Stromal cell of bone marrow (primary cell): ENCODE results near the gene ARHGEF11.

ENCODE experiments used
- DNase-seq: peaks from one replicate; pipeline ENCODE4 v3.0.0-alpha.2; 2012; ENCODE audit warnings: low read depth

The ARHGEF11 gene

DNA sequence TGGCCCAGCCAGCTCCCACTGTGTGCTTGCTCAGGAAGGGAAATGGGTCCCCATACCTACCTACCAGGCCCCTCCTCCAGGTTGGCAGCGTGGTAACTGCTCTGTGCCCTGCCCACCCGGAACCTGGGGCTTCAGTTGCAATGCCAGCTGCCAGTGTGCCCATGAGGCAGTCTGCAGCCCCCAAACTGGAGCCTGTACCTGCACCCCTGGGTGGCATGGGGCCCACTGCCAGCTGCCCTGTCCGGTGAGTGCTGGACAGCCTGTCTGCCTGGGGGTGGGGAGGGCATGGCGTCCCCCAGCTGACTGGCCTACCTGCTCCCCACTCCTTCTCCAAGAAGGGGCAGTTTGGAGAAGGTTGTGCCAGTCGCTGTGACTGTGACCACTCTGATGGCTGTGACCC is 135.9 kb downstream of the ARHGEF11 start:
- DNase-seq: no peak

DNA sequence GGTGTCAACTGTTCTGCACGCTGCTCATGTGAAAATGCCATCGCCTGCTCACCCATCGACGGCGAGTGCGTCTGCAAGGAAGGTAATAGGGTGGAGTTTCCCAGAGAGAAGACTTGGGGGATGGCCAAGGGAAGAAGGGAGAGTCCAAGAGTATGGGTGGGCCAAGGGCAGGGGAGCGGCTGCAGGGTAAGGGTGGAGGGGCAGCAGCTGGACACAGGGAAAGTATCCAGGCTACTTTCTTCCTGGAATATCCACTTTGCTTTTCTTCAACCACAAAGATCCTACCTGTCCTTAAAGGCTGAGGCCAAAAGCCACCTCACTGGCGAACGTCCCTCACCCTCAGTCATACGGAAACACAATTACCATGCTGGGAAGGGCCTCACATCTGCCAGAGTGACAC is 136.6 kb downstream of the ARHGEF11 start:
- DNase-seq: no peak

DNA sequence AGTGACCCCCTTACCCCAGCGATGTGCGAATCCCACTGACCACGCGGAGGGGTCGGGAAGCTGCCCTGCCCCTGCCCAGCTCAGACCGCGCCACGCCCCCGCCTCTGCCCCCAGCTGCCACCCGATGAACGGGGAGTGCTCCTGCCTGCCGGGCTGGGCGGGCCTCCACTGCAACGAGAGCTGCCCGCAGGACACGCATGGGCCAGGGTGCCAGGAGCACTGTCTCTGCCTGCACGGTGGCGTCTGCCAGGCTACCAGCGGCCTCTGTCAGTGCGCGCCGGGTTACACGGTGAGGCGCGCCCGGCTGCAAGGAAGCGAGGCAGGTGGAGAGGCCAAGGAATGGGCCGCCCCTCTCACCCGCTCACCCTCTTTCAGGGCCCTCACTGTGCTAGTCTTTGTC is 137.0 kb downstream of the ARHGEF11 start:
- DNase-seq: no peak

DNA sequence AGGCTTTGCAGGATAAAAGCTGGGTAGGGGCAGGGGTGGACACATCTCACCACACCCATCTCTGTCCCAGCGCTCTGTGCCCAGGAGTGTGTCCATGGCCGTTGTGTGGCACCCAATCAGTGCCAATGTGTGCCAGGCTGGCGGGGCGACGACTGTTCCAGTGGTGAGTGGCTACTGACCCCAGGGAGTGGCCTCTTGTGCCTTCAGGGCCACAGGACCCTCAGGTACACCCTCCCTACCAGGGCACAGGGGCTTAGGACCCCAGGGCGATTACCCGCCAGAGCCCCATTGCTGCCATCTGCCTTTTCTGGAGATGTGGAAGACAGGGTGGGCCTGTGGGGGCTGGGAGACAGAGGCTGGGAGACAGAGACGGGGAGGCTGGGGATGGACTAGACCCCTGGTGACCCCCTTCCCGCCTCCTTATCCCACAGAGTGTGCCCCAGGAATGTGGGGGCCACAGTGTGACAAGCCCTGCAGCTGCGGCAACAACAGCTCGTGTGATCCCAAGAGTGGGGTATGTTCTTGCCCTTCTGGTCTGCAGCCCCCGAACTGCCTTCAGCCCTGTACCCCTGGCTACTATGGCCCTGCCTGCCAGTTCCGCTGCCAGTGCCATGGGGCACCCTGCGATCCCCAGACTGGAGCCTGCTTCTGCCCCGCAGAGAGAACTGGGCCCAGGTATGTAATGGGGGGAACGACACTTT is 139.2 kb downstream of the ARHGEF11 start:
- no peak for DNase-seq

DNA sequence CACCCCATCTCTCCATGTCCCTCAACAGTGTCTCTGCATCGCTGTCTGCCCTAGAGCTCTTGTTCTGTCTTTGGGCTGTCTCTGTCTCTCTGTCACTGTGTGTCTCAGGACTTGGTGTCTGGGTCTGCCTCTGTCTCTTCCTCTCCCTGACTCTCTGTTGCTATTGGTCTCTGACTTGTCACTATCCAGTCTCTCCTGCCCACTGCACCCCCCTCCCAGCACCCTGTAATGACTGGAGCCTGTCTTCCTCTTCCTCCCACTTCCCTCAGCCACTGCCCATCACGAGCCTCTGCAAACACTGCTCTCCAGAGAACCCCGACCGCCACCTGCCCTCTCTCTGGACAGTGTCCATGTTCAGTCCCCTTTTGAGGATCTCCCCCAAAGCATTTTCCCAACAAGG is 139.9 kb downstream of the ARHGEF11 start:
- no peak for DNase-seq

DNA sequence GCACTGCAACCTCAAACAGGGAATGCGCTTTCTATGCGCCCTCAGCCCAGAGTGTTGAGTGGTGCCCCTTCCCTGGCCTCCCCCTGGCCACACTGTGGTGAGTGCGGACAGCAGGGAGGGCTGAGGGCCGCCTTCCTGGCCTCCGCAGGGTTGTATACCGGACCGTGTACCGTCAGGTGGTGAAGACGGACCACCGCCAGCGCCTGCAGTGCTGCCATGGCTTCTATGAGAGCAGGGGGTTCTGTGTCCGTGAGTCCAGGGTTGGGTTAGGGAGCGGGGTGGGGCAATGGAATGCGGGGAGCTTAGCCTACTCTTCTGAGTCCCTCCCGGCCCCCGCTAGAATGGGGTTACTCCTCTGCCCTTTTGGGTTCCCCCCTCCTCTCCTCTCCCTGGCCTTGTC is 140.4 kb downstream of the ARHGEF11 start:
- no peak for DNase-seq

DNA sequence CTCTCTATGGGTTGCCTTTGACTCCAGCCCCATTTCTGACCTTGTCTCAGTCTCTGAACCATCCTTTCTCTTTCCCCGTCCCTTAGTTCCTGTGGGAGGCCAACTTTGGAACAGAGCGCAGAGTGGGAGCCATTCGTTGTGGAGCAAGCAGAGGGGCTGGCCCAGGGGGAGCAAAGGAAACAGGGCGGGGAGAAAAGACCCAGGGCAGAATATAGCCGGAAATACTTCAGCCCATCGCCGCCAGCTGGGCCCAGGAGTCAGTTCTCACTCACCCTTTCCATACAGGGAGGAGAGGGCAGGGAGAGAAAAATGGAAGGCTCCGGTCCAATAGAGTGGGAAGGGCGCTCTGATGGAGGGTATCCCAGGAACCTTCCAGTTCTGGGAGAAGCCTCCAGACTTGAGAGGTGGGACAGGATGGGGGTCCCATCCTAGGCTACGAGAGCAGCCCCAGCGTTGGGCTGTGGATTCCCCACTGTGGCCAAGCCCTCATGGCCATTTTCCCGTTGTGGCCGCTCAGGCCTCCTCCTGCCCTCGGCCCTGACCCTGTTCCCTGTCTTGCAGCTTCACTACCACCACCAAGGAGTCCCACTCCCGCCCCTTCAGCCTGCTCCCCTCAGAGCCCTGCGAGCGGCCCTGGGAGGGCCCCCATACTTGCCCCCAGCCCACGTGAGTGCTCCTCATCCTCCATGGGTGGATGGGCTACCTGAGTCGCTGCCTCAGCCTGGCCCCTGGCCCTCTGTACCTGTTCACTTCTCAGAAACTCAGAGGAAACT is 141.2 kb downstream of the ARHGEF11 start:
- DNase-seq: no peak

DNA sequence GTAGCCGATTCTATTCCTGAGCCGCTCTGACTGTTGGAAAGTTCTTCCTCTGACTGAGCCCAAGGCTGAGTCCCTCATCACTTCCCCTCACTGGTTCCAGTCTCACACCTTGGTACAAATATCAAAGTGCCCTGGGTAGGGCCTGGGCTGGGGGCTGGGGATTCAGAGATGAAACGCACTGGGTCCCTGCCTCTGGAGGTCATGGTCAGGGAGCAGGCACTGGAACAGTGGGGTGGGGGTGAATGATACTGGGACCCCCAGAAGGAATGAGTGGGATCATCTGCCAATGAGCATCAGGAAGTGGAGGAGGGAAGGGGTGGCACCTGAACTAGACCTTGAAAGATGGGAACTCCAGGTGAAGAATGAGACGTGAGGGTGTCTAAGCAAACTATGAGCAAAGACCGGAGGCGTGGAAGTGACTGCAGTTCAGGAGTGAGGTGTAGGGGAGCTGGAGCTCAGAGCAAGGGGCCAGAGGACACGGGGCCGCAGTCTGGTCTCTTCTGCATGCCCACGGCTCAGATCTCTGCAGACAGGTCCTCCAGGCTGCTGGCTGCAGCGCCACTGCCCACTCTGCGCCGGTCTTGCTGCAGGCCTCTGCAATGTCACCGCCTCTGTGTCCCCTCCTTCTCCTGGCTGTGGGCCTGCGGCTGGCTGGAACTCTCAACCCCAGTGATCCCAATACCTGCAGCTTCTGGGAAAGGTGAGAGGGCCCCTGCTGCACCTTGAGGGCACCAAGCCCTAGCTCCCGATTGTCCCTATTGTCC is 142.0 kb downstream of the ARHGEF11 start:
- no peak for DNase-seq

DNA sequence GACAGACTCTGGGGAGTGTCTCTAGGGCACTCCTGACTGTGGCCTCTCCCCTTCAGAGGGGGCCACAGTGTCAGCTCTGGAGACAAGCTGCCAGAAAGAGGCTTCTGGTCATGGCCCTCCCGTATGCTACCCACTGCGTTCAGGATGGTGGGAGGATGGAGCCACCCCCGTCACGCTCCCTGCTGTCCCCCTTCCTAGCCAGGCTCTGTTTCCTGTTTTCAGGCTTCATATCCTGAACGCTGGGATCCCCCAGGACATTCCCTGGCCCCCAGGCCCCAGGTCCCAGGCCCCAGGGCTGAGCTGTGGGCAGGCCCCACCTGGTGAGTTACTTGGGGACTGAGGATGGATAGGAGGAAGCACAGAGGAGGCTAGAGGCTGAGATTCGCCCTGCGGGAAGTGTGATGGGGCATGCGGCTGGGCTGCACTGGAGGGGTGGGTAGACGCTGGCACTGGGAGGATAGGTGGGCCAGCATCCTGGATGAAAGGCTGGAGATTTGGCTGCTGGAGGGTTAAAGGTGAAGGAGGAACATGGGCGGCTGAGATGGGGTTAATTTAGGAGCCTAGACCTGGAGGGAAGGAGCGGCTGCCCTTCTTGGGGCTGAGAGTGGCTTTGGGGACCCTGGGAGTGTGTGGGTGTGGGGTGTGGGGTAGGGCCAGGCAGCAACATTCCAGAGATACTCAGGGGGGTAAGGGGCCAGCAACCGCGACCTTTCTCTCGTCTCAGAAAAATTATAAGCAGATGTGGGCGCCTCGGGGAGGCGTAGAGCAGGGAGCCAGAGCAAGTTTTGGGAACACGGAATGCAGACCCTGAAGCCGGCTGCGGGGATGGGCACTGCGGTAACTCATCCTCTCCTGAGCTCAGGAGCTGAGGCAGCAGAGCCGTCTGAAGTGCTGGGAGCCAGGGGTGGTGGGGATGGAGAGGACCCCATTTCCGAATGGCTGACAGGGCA is 143.3 kb downstream of the ARHGEF11 start:
- DNase-seq: no peak

DNA sequence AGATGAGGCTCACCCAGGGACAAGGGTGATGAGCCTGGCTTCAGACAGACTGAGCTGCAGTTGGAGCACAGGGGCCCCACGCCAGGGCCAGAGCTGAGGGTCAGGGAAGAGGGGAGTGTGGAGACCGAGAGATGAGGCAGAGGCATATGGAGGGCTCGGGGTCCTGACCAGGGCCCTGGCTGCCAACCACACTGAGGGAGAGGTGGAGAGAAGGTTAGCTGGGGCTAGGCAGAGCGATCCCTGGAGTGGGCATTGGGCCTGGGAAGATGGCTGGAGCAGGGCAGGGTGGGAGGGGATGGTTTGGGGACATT is 144.0 kb downstream of the ARHGEF11 start:
- no peak for DNase-seq

DNA sequence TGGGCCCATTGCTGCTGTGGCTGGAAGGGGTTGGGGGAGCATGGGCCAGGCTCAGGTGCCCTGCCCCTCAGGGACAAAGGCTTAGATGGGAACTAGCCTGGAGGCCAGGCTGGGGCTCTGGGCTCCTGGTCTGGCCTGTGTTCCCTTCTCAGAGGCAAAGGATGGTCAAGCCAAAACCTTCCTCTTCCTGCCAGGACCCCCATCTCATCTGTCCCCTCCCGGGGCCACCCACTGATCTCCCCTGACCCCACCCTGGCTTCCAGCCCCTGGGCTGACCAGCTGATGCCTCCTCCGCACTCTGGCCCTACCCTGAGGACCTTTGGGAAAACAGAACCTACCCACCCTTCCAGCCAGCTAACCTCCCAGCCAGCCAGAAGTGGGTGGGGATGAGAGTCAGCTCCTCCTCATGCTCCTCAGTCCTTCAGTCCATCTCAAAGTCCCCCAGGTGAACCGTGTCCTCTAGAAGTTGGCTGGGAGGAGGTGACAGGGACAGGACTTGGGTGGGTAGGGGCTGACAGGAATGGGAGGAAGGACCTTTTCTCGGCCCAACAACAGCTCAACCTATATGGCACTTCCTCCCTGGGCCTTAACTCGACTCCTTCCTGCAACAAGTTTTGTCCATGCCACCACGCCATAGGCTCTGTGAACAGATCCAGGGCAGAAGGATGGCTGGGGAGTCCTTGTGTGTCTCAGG is 144.5 kb downstream of the ARHGEF11 start:
- DNase-seq: no peak

DNA sequence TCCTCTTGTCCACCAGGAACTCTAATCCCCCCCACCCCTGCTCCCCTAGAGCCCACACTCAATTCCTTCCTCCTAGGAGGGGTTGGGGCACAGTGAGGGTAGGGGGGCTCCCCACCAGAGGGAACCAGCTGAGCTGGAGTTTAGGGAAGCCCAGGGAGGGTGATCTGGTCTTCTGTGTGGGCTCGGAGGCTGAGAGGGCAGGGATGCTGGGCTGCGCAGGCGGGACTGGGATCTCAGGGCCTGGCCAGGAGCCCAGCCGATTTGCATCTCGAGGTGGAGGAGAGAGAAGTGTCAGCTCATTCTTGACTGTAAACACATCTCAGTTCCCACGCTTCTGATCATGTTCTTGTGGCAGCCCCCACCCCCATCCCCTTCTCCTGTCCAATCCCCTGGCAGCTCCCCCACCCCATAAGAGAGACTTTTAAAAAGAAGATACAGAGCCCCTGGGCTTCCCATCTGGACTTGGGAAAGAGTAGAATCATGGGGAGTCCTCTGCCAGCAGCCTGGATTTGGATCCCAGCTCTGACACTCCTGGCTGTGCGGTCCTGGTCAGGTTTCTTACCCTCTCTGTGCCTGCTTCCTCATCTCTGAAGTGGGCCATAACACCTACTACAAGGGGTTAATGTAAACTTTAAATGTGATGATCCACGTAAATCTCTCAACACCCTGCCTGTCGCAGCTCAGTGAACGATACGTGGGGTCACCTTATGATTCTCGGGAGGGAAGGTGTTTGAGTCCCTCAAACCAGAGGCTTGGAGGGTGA is 145.4 kb downstream of the ARHGEF11 start:
- no peak for DNase-seq

DNA sequence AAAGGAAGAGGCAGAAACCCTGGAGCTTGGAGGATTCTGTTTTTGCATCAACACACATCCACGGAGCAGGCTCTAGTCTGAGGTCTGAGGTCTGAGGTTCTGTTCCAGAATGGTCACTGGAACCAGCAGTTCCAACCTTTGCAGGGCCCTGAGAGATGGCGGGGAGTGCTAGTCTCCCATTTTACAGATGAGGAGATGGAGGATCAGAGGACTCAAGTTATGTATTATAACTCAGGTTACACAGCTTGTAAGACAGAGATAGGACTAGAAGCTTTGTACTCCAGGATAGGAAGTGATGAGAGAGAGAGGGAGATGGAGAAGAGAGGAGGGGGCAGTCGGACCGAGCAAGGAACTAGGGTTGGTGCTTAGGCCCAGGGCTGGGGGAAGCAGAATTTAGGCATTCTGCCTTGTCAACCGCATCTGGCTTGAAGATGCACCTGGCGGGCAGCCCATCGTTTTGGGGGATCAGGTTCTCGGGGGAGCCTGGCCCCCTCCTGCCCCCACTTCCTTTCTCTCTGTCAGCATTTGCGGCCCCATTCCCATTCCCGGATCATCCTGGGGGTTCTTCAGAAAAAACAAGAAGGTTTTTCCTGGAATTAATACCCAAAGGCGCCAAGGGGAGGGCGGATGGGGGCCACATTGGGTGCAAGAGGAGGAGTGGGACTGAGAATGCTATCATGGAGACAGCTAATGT is 146.4 kb downstream of the ARHGEF11 start:
- no peak for DNase-seq

DNA sequence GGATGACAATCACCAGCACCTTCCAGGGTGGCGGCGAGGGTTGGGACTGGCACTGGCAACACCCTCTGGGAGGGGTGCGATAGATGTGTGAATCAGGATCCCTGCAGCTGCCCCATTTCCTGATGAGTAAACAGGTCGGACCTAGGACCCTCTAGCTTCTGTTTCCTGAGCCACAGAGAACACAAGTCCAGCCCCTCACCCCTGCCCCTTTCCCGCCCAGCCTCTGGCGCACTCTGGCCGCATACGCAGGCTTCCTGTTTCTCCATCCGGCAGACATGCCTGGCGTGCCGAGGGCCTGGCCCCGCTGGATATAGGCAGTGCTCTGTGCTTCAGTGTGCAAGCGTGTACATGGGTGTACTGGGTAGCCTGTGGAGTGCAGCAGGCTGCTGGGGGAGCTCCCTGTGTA is 147.4 kb downstream of the ARHGEF11 start:
- DNase-seq: no peak

DNA sequence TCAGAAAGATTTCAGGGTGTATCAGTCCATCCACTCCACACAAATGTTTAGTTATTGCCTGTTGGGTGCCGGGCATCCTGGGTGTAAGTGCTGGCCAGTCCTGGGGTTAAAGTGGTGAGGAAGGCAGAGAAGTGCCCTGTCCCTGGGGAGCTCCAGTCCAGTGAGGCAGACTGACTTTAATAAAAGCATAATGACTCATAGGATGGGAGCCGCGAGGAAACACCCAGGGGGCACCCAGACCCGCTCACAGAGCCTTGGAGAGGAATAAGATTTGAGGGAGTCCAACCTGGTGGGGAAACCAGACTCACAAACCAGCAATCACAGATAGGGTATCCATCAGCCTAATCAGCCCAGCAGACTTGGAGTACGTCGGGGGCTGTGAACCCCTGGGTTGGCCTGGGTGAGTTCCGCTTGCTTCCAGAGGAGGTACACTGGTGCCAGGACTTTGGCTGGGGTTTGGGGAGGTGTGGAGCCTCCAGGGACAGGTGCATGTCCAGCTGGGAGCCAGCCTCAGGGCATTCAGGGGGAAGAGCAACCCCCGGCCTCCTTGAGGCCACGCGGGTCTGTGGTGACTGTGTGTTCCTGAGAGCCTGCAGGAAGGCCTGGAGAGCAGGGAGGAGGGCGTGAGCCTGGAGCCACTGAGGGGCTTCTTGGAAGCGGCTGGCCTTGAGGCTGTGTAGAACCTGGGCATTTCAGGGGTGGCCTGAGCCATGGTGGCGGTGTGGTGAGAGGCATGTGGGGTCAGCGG is 148.3 kb downstream of the ARHGEF11 start:
- peak; percentile 50 for DNase-seq

DNA sequence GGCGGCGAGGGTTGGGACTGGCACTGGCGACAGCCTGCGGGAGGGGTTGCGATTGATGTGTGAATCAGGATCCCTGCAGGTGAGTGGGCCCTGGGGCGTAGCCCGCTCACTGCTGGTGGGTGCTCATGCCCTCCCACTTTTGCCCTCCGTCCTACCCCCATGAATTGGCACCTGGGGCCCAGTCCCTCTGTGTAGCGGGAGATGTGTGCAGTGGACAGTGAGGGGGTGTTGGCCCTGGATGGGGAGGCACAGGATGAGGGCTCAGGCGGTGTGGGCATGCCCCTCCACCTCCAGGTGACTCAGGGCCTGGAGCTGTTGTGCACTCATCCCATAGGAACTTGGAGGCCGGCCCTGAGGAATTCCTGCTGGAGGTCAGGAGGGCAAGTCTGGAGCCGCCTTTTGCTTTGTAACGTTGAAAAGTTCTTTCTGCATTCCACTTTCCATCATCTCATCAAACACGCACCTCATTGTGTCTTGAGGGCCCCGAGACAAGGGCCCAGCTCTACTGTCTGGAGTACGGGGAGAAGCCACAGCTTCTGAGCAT is 149.0 kb downstream of the ARHGEF11 start:
- DNase-seq: peak; percentile 73

DNA sequence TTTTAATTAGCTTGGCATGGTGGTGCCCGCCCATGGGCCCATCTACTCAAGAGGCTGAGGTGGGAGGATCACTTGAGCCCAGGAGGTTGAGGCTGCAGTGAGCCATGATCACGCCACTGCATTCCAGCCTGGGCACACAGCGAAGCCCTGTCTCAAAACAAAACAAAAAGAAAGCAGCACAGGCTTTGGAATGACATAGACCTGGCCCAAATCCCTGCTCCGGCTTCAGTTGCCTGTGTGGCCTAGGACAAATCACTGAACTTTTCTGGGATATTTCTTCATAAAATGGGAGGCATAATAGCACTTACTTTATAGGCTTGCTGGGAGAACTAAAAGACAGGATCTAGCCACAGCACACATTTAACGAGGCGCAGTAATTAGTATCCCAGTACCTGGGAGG is 149.6 kb downstream of the ARHGEF11 start:
- no peak for DNase-seq

DNA sequence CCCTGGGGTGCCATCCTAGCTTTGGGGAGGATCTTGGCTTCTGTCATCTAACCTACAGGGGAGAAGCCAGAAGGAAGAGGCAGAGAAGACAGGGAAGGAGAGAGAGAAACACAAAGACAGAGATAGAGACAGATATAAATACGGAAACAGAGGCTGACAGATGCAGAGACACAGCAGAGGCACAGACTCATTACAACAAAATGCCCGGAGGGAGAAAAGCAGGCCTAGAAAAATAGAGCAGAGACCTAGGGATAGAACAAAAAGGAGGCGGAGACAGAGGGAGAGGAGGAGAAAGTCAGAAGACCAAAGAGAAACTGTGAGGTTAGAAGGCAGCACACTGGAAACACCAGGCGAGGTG is 150.1 kb downstream of the ARHGEF11 start:
- DNase-seq: peak; percentile 21
